GM20000 (cell line): Measurements from ENCODE around the gene ABCC10.
A peak's percentile ranks its signal among the peaks of the same experiment; 100 is the strongest.

ENCODE experiments used
- DNase-seq: peaks from one replicate; pipeline ENCODE4 v3.0.0; 2012; ENCODE audit warnings: low spot score
- CTCF ChIP-seq: IDR thresholded peaks from 2 replicates; pipeline ENCODE4 v1.5.1; 2012; ENCODE audit warnings: mild to moderate bottlenecking, control low read depth; ENCODE audit errors: extremely low read depth, missing control alignments

ABCC10 gene

GRCh38 chr6:43475516-43475915 is 48.2 kb downstream of the ABCC10 start:
- no peak for TF ChIP-seq CTCF
- DNase-seq, result no peak

DNA sequence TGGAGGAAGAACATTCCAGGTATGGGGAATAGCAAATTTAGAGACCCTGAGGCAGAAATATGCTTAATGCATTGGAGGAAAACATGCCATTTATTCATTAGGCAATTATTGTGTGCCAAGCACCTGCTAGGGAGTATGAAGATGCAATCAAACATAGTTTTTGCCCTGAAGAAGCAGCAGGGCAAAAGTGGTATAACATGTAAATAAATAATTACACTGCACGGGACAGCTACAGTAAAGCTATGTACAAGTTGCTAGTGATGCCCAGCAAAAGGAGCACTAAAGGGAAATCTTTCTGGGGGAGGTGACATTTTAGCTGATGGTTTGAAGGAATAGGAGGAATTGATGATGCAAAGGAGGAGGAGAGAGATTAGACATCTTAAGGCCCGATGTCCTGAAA is 49.4 kb downstream of the ABCC10 start:
- no peak for DNase-seq
- no peak for TF ChIP-seq CTCF

- no peak for TF ChIP-seq CTCF
- peak; percentile 93 for DNase-seq
These were observed 50.1 kb downstream of the ABCC10 start, which contains the start of gene TJAP1 for GRCh38 chr6:43477235-43478007. Gene TJAP1, plus strand, starts transcription at chr6:43477570. Its CDS starts 21,432 bp downstream, at chr6:43499002.

DNA sequence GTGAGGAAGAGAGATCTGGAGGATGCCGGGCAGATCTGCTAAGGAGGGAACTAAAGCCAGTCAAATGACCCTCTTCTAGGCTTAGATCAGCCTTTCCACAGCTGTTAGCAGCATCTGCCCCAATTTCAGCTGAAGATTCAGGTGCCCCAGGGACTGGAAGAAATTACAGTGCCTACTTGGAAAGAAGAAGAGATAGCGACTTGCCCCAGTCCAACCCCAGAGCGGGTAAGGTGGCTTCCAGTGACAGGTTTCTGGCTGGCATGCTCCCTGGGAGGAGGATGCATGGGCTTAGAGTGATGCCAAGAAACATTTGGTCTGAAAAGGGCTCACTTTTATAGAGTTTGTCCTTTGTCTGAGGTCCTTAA is 50.6 kb downstream of the ABCC10 start:
- DNase-seq, result no peak
- no peak for TF ChIP-seq CTCF

- TF ChIP-seq CTCF, result no peak
- no peak for DNase-seq
These were observed 53.7 kb downstream of the ABCC10 start for GRCh38 chr6:43481075-43481474.

DNA sequence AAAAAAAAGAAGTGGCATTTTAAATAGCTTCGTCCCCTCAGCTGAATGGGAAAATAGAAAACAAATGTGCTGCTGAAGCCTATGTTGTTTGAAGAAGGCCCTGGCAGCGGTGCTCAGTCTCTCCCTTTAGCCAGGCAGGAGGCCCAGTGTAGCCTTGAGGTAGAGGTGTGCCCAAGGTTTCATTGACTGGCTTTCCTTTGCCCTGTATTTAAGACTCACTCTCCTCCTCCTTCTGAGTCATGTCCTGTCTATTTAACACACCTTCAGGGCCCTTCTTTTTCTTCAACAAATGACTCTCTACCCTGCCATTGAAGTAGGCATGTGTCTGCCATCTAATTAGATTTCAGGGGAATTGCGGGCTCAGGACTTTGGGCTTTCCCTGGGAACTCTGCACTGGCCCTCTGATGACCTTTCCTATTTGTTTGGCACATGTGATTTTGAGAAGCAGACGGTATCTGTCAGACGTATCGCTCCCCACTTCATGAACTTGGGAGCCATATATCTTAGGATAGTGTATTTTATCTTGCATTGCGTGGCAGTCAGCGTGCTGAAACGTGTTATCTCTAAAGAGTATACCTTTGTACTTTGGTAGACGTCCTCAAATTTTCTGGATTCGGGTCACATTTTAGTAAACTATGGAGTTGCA is 54.4 kb downstream of the ABCC10 start:
- no peak for TF ChIP-seq CTCF
- DNase-seq, result no peak

DNA sequence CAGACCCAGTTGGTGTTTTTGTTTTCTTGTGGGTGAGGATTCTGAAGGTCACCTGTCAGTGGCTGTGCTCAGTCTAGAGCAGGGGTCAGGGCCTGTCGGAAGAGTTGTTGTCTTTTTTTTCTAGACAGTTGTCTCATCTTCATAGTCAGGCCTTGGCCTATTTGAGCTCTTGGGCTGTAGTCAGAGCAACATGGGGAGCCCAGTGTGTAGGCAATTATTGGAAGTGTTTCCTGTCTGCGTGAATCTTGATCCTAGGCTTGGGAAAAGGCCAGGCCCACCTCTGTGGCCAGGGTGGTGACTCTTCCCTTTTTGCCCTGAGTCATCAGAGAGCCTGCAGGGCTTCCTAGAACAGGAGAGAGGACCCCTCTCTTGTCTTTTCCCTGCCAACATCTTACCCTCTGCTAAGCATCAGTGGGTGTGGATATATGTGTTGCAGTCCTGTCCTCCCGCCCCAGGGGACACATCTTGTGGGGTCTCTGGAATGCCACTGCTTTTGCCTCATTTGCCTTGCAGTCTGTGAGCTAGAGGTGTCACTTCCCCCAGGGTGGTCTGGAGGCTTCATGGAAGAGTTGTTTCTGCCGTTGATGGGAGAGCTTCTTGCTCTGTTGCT is 61.4 kb downstream of the ABCC10 start:
- DNase-seq, result no peak
- TF ChIP-seq CTCF, result no peak
